Spleen (tissue), 11 donors: ENCODE data around the gene PGAM2. TPM values are rescaled to one million over a fixed set of nuclear protein-coding genes. Genes with fewer than 3 reads are reported as not detected.

Source experiments
- DNase-seq: peaks from one replicate; pipeline ENCODE4 v3.0.0-alpha.2; 2020
- H3K27ac ChIP-seq, 8 donors: fragments of 200-600 bp; sonication (generic) in 7 of 8; 1 replicate in 4 of 8; 2 replicates in 4 of 8; pipeline versions ENCODE4 v1.5.0 to v1.8.0; 2016 to 2021; ENCODE audit warnings: inconsistent platforms in 4 of 8, mild to moderate bottlenecking in 4 of 8, moderate library complexity in 1 of 8
- H3K27me3 ChIP-seq, 7 donors: fragments of 200-600 bp; sonication (generic) in 6 of 7; replicated peaks in 1 of 7; 1 replicate in 4 of 7; 2 replicates in 3 of 7; pipeline versions ENCODE4 v1.5.0 to v1.8.0; 2016 to 2021; ENCODE audit warnings: inconsistent platforms in 3 of 7, mild to moderate bottlenecking in 1 of 7
- H3K36me3 ChIP-seq, 6 donors: fragments of 200-600 bp; sonication (generic) in 5 of 6; 1 replicate in 4 of 6; 2 replicates in 2 of 6; pipeline versions ENCODE4 v1.5.0 to v1.8.0; 2016 to 2021; ENCODE audit warnings: inconsistent platforms in 2 of 6
- H3K4me1 ChIP-seq, 6 donors: fragments of 200-600 bp; sonication (generic) in 5 of 6; 1 replicate in 3 of 6; 2 replicates in 3 of 6; pipeline versions ENCODE4 v1.5.0 to v1.8.0; 2016 to 2021; ENCODE audit warnings: inconsistent platforms in 3 of 6
- H3K4me3 ChIP-seq, 8 donors: fragments of 200-600 bp; sonication (generic) in 7 of 8; 1 replicate in 4 of 8; 2 replicates in 4 of 8; pipeline versions ENCODE4 v1.5.0 to v1.8.0; 2016 to 2021; ENCODE audit warnings: inconsistent platforms in 4 of 8, mild to moderate bottlenecking in 4 of 8, moderate library complexity in 2 of 8
- H3K9me3 ChIP-seq, 8 donors: fragments of 200-600 bp; sonication (generic) in 7 of 8; 1 replicate in 4 of 8; 2 replicates in 4 of 8; pipeline versions ENCODE4 v1.5.0 to v1.8.0; 2016 to 2021; ENCODE audit warnings: inconsistent platforms in 4 of 8
- CTCF ChIP-seq, 11 experiments: fragments of 200-600 bp in 7 of 11; fragments of 450-650 bp in 4 of 11; sonication (generic) in 4 of 11; IDR thresholded peaks in 8 of 11; conservative IDR thresholded peaks in 3 of 11; 1 replicate in 7 of 11; 2 replicates in 4 of 11; pipeline versions ENCODE4 v1.4.0 to v1.8.0; 2016 to 2021; ENCODE audit warnings: antibody characterized with exemption in 11 of 11, inconsistent platforms in 4 of 11, mild to moderate bottlenecking in 1 of 11
- POLR2A ChIP-seq, 3 donors: fragments of 450-650 bp; IDR thresholded peaks; one replicate each; pipeline ENCODE4 v1.5.1; 2017; ENCODE audit warnings: antibody characterized with exemption in 3 of 3, mild to moderate bottlenecking in 1 of 3
- POLR2AphosphoS5 ChIP-seq, 3 donors: sonication (generic); formaldehyde crosslinking; IDR thresholded peaks; one replicate each; pipeline ENCODE4 v1.5.1; 2017; ENCODE audit warnings: antibody characterized with exemption in 3 of 3
- WGBS, 5 donors: extraction: QIAGEN DNeasy Blood & Tissue Kit in 3 of 5; methylation state at CpG; one replicate each; pipeline versions ENCODE4 v1.1.5 to v1.1.7; 2013 to 2018; 5-methylcytosine and 5-hydroxymethylcytosine counted together
- intact Hi-C: fragments of 100-400 bp; cut with DNase I; formaldehyde crosslinking; loops from one replicate; pipeline ENCODE4 v1.15.0; 2023; ENCODE audit warnings: low total_unique reads
- polyA plus RNA-seq, 3 donors: library from polyadenylated mRNA; stranded (reverse); fragments of 200-250 nt; gene quantifications; one replicate each; pipeline ENCODE4 v1.2.1, GENCODE V29; 2013
- total RNA-seq, 7 donors: library from RNA; depleted of rRNA in 3 of 7; stranded (reverse); fragments of >200 nt in 3 of 7; fragmentation: NEBNext Ultra II Directional in 4 of 7; extraction: Animal tissue kit (Norgen Biotek cat#: 25700) in 4 of 7; gene quantifications; one replicate each; pipeline versions ENCODE4 v1.1.0 to v1.2.1, GENCODE V29; 2016 to 2021
- donor health status: healthy with polysubstance abuse.
- donor health status: DM: no; HTN: no; CAD: no; lungs with moderate emphysema.
- donor health status: DM: no; HTN: no; CAD: no.
- donor health status: Bipolar disorder and iron deficiency.
- donor health status: healthy.
- donor health status: DM: no; HTN: no; CAD: no.
- donor health status: DM: yes; HTN: yes; CAD: no.

PGAM2 gene
- total and polyA plus RNA-seq, 10 donors, result 0.75 to 4.0 (median 1.6) TPM; not detected in 1

GRCh38 chr7:44074349-44074695 is 9.0 kb upstream of the PGAM2 start:
- 47 to 91% (median 62%) methylated on average over 2 to 13 of the region's 13 CpGs for WGBS, 5 donors
- Histone ChIP-seq H3K4me3 (peak overlapping the region in 3 of 8 donors; percentile 2 to 61 (median 4)), H3K4me1 (peaks cover 18 to 88% (median 54%) of the 10 kb centered on the region in 6 donors)

GRCh38 chr7:44073664-44074348 is 8.4 kb upstream of the PGAM2 start:
- Histone ChIP-seq H3K36me3 (peaks cover 0 to 68% (median 56%) of the 10 kb centered on the region in 6 donors), H3K4me3 (peak overlapping the region in 3 of 8 donors; percentile 2 to 61 (median 4)), H3K27ac (peak overlapping the region; percentile 86 to 98 (median 94)), H3K4me1 (peaks cover 18 to 83% (median 48%) of the 10 kb centered on the region in 6 donors), H3K27me3 (no peaks in the 10 kb centered on the region), H3K9me3 (no peaks in the 10 kb centered on the region)
- TF ChIP-seq POLR2A (IDR thresholded peaks at IDR 0.05) (no peak), POLR2AphosphoS5 (IDR thresholded peaks at IDR 0.05) (peak; percentile 88 to 91 (median 91)), CTCF (IDR thresholded peaks at IDR 0.05 in 8 of 11, conservative IDR thresholded peaks at IDR 0.05 in 3 of 11) (peak in 3 of 11 experiments; percentile 18 to 22 (median 20))
- DNase-seq, result peak; percentile 98
- WGBS, 5 donors, result 21 to 58% (median 40%) methylated on average over 8 to 26 of the region's 26 CpGs
- intact Hi-C loops, result no loop called here

More at GRCh38 chr7:44074349-44074695, 9.0 kb upstream of the PGAM2 start:
- peaks cover 0 to 73% (median 60%) of the 10 kb centered on the region in 6 donors for H3K36me3 ChIP-seq
- DNase-seq, result no peak
- no peaks in the 10 kb centered on the region for H3K27me3 ChIP-seq
- no peaks in the 10 kb centered on the region for H3K9me3 ChIP-seq
- peak overlapping the region; percentile 86 to 98 (median 94) for H3K27ac ChIP-seq
- TF ChIP-seq POLR2A (IDR thresholded peaks at IDR 0.05) (no peak), POLR2AphosphoS5 (IDR thresholded peaks at IDR 0.05) (peak in 1 of 3 donors; percentile 82), CTCF (IDR thresholded peaks at IDR 0.05 in 8 of 11, conservative IDR thresholded peaks at IDR 0.05 in 3 of 11) (no peak)
- intact Hi-C loops, result no loop called here

- peaks cover 0 to 56% (median 44%) of the 10 kb centered on the region in 6 donors for H3K36me3 ChIP-seq
- H3K4me3 ChIP-seq, result peak overlapping the region in 1 of 8 donors; percentile 61
- DNase-seq, result peak; percentile 86
- no peaks in the 10 kb centered on the region for H3K9me3 ChIP-seq
- peak overlapping the region; percentile 53 to 98 (median 94) for H3K27ac ChIP-seq
- WGBS, 5 donors, result 42 to 62% (median 60%) methylated on average over 9 to 12 of the region's 12 CpGs
- TF ChIP-seq CTCF (IDR thresholded peaks at IDR 0.05 in 8 of 11, conservative IDR thresholded peaks at IDR 0.05 in 3 of 11), result peak in 10 of 11 experiments; percentile 35 to 76 (median 66)
- TF ChIP-seq POLR2AphosphoS5 (IDR thresholded peaks at IDR 0.05), result peak; percentile 68 to 78 (median 72)
- TF ChIP-seq POLR2A (IDR thresholded peaks at IDR 0.05), result no peak
- intact Hi-C loops, result no loop called here
- H3K4me1 ChIP-seq, result peaks cover 18 to 79% (median 45%) of the 10 kb centered on the region in 6 donors
- H3K27me3 ChIP-seq, result no peaks in the 10 kb centered on the region
Observed at GRCh38 chr7:44072364-44073231, 7.2 kb upstream of the PGAM2 start.
